GM12878 (cell line): Measurements from ENCODE around the gene KLK3. TPM values are rescaled to one million over a fixed set of nuclear protein-coding genes. Genes with fewer than 3 reads are reported as not detected.

Source experiments
- ATAC-seq: fragments of 200-7000 bp; cut with Tn5 transposase; 3 replicates; pipeline ENCODE4 v1.9.1; 2020; ENCODE audit warnings: mild to moderate bottlenecking, moderate library complexity
- BruUV-seq: library from RNA; stranded (reverse); fragments of 400-500 nt; replicated peaks from 2 replicates; lab custom pipeline; 2021; lab: Mats Ljungman, UMichigan
- CTCF ChIA-PET: fragments of 300-600 bp; sonication (Branson Sonifier 250); formaldehyde crosslinking; extraction: SDS; loops from one replicate; lab custom pipeline; 2021; ENCODE audit warnings: inconsistent platforms; lab: Yijun Ruan, JAX
- POLR2A ChIA-PET: fragments of 350-600 bp; formaldehyde crosslinking; extraction: SDS; loops from one replicate; lab custom pipeline; 2021; ENCODE audit warnings: inconsistent platforms; lab: Charles Lee
- RAD21 ChIA-PET: fragments of 300-600 bp; sonication (Branson Sonifier 250); formaldehyde crosslinking; loops from one replicate; lab custom pipeline; 2023; ENCODE audit warnings: antibody characterized with exemption; ENCODE audit not compliant: unreplicated experiment; lab: Charles Lee
- SMC1A ChIA-PET: fragments of 300-600 bp; sonication (Branson Sonifier 250); formaldehyde crosslinking; loops from one replicate; lab custom pipeline; 2023; ENCODE audit not compliant: unreplicated experiment, uncharacterized antibody; lab: Charles Lee
- DNase-seq: peaks from one replicate; pipeline ENCODE4 v3.0.0-alpha.2; 2011; ENCODE audit warnings: low read depth, low spot score
- FAIRE-seq: peaks from 3 replicates; lab custom pipeline; 2011; peaks lifted over from hg19 to GRCh38; lab: Jason Lieb, UNC
- H2AFZ ChIP-seq: 2 replicates; pipeline ENCODE4 v1.6.0; 2011; ENCODE audit warnings: low read depth, low read length, control low read depth; ENCODE audit not compliant: control insufficient read depth
- H3K27ac ChIP-seq: 2 replicates; pipeline ENCODE4 v1.5.1; 2011; ENCODE audit warnings: control low read depth; ENCODE audit not compliant: control insufficient read depth, insufficient read depth
- H3K27me3 ChIP-seq, 2 experiments: replicated peaks in 1 of 2; 2 replicates each; pipeline versions ENCODE4 v1.6.0 to v1.6.1; 2011; ENCODE audit warnings: low read length in 1 of 2; ENCODE audit not compliant: control insufficient read depth in 2 of 2, insufficient read depth in 2 of 2
- H3K36me3 ChIP-seq, 2 experiments: 2 replicates each; pipeline ENCODE4 v1.5.1; 2011; ENCODE audit warnings: low read length in 1 of 2; ENCODE audit not compliant: control insufficient read depth in 2 of 2, insufficient read depth in 2 of 2
- H3K4me1 ChIP-seq: 2 replicates; pipeline ENCODE4 v1.6.1; 2011; ENCODE audit warnings: mild to moderate bottlenecking, low read length, moderate library complexity, mixed read lengths; ENCODE audit not compliant: control insufficient read depth, insufficient read depth
- H3K4me2 ChIP-seq: 2 replicates; pipeline ENCODE4 v1.6.0; 2011; ENCODE audit warnings: control low read depth; ENCODE audit not compliant: control insufficient read depth, insufficient read depth
- H3K4me3 ChIP-seq: fragments of 200-600 bp; sonication (generic); 2 replicates; pipeline ENCODE4 v1.5.1; 2016
- H3K79me2 ChIP-seq: 2 replicates; pipeline ENCODE4 v1.6.0; 2011; ENCODE audit warnings: low read length; ENCODE audit not compliant: control insufficient read depth, insufficient read depth
- H3K9ac ChIP-seq: 2 replicates; pipeline ENCODE4 v1.8.0; 2011; ENCODE audit warnings: low read length, control low read depth, mixed read lengths; ENCODE audit not compliant: control insufficient read depth, insufficient read depth
- H3K9me3 ChIP-seq: replicated peaks from 3 replicates; pipeline ENCODE4 v1.5.1; 2011; ENCODE audit warnings: mild to moderate bottlenecking, low read length; ENCODE audit not compliant: control insufficient read depth, insufficient read depth
- H4K20me1 ChIP-seq: 2 replicates; pipeline ENCODE4 v1.6.0; 2011; ENCODE audit not compliant: control insufficient read depth, insufficient read depth
- ASH2L ChIP-seq: fragments of 300-600, 200-600 bp; sonication (generic); IDR thresholded peaks from 2 replicates; pipeline ENCODE4 v1.6.1; 2017; ENCODE audit warnings: low read depth, mild to moderate bottlenecking, borderline replicate concordance
- BCL3 ChIP-seq: IDR thresholded peaks from 2 replicates; pipeline ENCODE4 v1.6.1; 2011; ENCODE audit warnings: borderline replicate concordance, low read depth, mild to moderate bottlenecking, moderate library complexity, low read length; ENCODE audit not compliant: insufficient read depth, poor library complexity, severe bottlenecking
- CBX3 ChIP-seq: fragments of 200-600 bp; sonication (generic); IDR thresholded peaks from 2 replicates; pipeline ENCODE4 v1.6.1; 2016; ENCODE audit warnings: low read depth, borderline replicate concordance
- E2F8 ChIP-seq: fragments of 450-650 bp; IDR thresholded peaks from 2 replicates; pipeline ENCODE4 v1.6.1; 2018; ENCODE audit warnings: mild to moderate bottlenecking, low read depth, moderate library complexity; ENCODE audit not compliant: partially characterized antibody
- MEF2B ChIP-seq: fragments of 450-650 bp; IDR thresholded peaks from 2 replicates; pipeline ENCODE4 v1.6.1; 2018; ENCODE audit warnings: mild to moderate bottlenecking, moderate library complexity; ENCODE audit not compliant: partially characterized antibody, poor library complexity, severe bottlenecking
- NFYB ChIP-seq: IDR thresholded peaks from 2 replicates; pipeline ENCODE4 v1.6.1; 2011; ENCODE audit warnings: low read depth, mild to moderate bottlenecking, low read length, improper control_type of control experiment, moderate library complexity; ENCODE audit not compliant: insufficient read depth
- NR2C1 ChIP-seq: fragments of 450-650 bp; IDR thresholded peaks from 2 replicates; pipeline ENCODE4 v1.6.1; 2017; ENCODE audit warnings: antibody characterized with exemption, mild to moderate bottlenecking, moderate library complexity
- RAD21 ChIP-seq: IDR thresholded peaks from 2 replicates; pipeline ENCODE4 v1.6.1; 2011; ENCODE audit warnings: mild to moderate bottlenecking, low read depth, low read length, moderate library complexity; ENCODE audit not compliant: insufficient read depth
- SMAD5 ChIP-seq: IDR thresholded peaks from 2 replicates; pipeline ENCODE4 v1.6.1; 2016; ENCODE audit warnings: antibody characterized with exemption, low read depth
- SREBF2 ChIP-seq: IDR thresholded peaks from 2 replicates; pipeline ENCODE4 v1.6.1; 2012; ENCODE audit warnings: mild to moderate bottlenecking, low read length
- SUPT20H ChIP-seq: IDR thresholded peaks from 2 replicates; pipeline ENCODE4 v1.6.1; 2011; ENCODE audit warnings: low read depth, mild to moderate bottlenecking, low read length, moderate library complexity, borderline replicate concordance; ENCODE audit not compliant: control insufficient read depth
- ZNF622 ChIP-seq: fragments of 450-650 bp; IDR thresholded peaks from 2 replicates; pipeline ENCODE4 v1.6.1; 2017; ENCODE audit warnings: mild to moderate bottlenecking, inconsistent platforms
- WGBS: methylation state at CpG from one replicate; pipeline ENCODE4 v1.1.6; 2016; ENCODE audit warnings: low lambda C conversion rate; ENCODE audit not compliant: insufficient replicate concordance, insufficient coverage; ENCODE audit errors: missing lambda C conversion rate; 5-methylcytosine and 5-hydroxymethylcytosine counted together
- in situ Hi-C: fragments of 300-500 bp; cut with MboI; formaldehyde crosslinking; loops from 9 replicates; pipeline ENCODE4 v1.14.3; 2018; ENCODE audit warnings: mixed read lengths
- intact Hi-C: fragments of 100-400 bp; cut with micrococcal nuclease; formaldehyde crosslinking; loops from one replicate; pipeline ENCODE4 v1.14.2; 2022; ENCODE audit not compliant: unreplicated experiment
- polyA plus RNA-seq, 11 experiments: library from polyadenylated mRNA; depleted of rRNA in 4 of 11; unstranded in 6 of 11; stranded (reverse) in 5 of 11; fragments of >200 nt; fragmentation: Nextera tagmentation in 4 of 11; fragmentation: Illumina TruSeq in 1 of 11; extraction: Ambion mirVana in 4 of 11; extraction: Trizol in 1 of 11; gene quantifications; 1 replicate in 1 of 11; 2 replicates in 10 of 11; pipeline versions ENCODE4 v1.2.1 to v1.2.3, GENCODE V29; 2011 to 2016; ENCODE audit warnings: inconsistent platforms in 2 of 11, missing spikeins in 2 of 11, low read depth in 1 of 11
- total RNA-seq, 4 experiments: library from RNA; depleted of rRNA in 3 of 4; stranded (reverse); fragments of >200 nt in 3 of 4; fragmentation: Illumina TruSeq in 1 of 4; extraction: Trizol in 1 of 4; gene quantifications; 2 replicates each; pipeline versions ENCODE4 v1.2.1 to v1.2.3, GENCODE V29; 2013 to 2021

Gene KLK3
- total and polyA plus RNA-seq, 10 of the 15 experiments (the other 5 are each of a cell fraction or from before 2014, with no cell fraction given): 0.31 TPM; not detected in 9

GRCh38 chr19:50842130-50842529, 12.6 kb upstream of the KLK3 start:
- SMC1A ChIA-PET: no interaction called here
- WGBS: 70% methylated on average over 6 of the region's 6 CpGs
- no peak for ATAC-seq

GRCh38 chr19:50843205-50843604, 11.5 kb upstream of the KLK3 start:
- intact Hi-C loops (no loop called here), in situ Hi-C loops (no loop called here)
- no peak overlapping the region for H2AFZ ChIP-seq
- ChIA-PET RAD21 (interaction anchor here (2.6 kb wide), 1 partner anchor 78 kb away, joined by 10 read pairs; no protein-coding TSS in a partner anchor), POLR2A (no interaction called here), SMC1A (interaction anchor here (1.5 to 2.0 kb wide), 3 partner anchors 9 to 79 kb away, joined by 5 to 6 read pairs (median 6); no protein-coding TSS in a partner anchor), CTCF (interaction anchor here (1.0 to 2.2 kb wide), 2 partner anchors 10 to 78 kb away, joined by 3 to 11 read pairs; no protein-coding TSS in a partner anchor)
- no peak for FAIRE-seq
- ATAC-seq: no peak
- no peak overlapping the region for H3K27ac ChIP-seq
- H3K4me1 ChIP-seq: no peaks in the 10 kb centered on the region; the same call in 1 of the 2 replicates
- H3K79me2 ChIP-seq: no peaks in the 10 kb centered on the region
- no peak overlapping the region for H3K9ac ChIP-seq
- H3K4me2 ChIP-seq: no peak overlapping the region
- 49% methylated on average over 2 of the region's 2 CpGs for WGBS
- no peaks in the 10 kb centered on the region; the same call in 2 of the 3 replicates for H3K9me3 ChIP-seq
- no peaks in the 10 kb centered on the region for H4K20me1 ChIP-seq
- no peak for DNase-seq
- no peaks in the 10 kb centered on the region for H3K27me3 ChIP-seq
- BruUV-seq: no TSS peak
- H3K4me3 ChIP-seq: no peak overlapping the region
- H3K36me3 ChIP-seq: no peaks in the 10 kb centered on the region
- TF ChIP-seq NR2C1: no peak
- no peak for TF ChIP-seq SMAD5
- no peak for TF ChIP-seq ZNF622
- TF ChIP-seq MEF2B: no peak
- TF ChIP-seq CBX3: no peak
- TF ChIP-seq NFYB: no peak
- no peak for TF ChIP-seq SREBF2
- no peak for TF ChIP-seq ASH2L
- TF ChIP-seq SUPT20H: no peak
- no peak for TF ChIP-seq RAD21
- TF ChIP-seq E2F8: no peak

More at GRCh38 chr19:50842130-50842529, 12.6 kb upstream of the KLK3 start:
- FAIRE-seq (no peak), DNase-seq (no peak)
- in situ Hi-C loops (no loop called here), intact Hi-C loops (no loop called here)
- no TSS peak for BruUV-seq
- Histone ChIP-seq H3K9me3 (no peaks in the 10 kb centered on the region; the same call in 2 of the 3 replicates), H3K4me2 (no peak overlapping the region), H3K27ac (no peak overlapping the region), H3K27me3 (no peaks in the 10 kb centered on the region), H2AFZ (no peak overlapping the region), H4K20me1 (no peaks in the 10 kb centered on the region), H3K4me3 (no peak overlapping the region), H3K9ac (no peak overlapping the region), H3K4me1 (no peaks in the 10 kb centered on the region; the same call in 1 of the 2 replicates), H3K79me2 (no peaks in the 10 kb centered on the region), H3K36me3 (no peaks in the 10 kb centered on the region)
- ChIA-PET CTCF (no interaction called here), POLR2A (no interaction called here), RAD21 (no interaction called here)
- no peak for TF ChIP-seq BCL3
